Gastrocnemius medialis (tissue), 4 donors: ENCODE data around the gene DDR1. TPM values are rescaled to one million over a fixed set of nuclear protein-coding genes. Genes with fewer than 3 reads are reported as not detected.
A peak's percentile ranks its signal among the peaks of the same experiment; 100 is the strongest.

Experiments
- ATAC-seq, 2 donors: fragments of 150-250 bp; one replicate each; pipeline ENCODE4 v1.9.1; 2016
- DNase-seq, 2 donors: peaks; one replicate each; pipeline ENCODE4 v3.0.0-alpha.2; 2019
- H3K27ac ChIP-seq, 4 donors: fragments of 200-600 bp; sonication (generic); 1 replicate in 1 of 4; 2 replicates in 3 of 4; pipeline ENCODE4 v1.5.1; 2016 to 2018; ENCODE audit warnings: mild to moderate bottlenecking in 2 of 4, moderate library complexity in 1 of 4
- H3K27me3 ChIP-seq, 3 donors: fragments of 200-600 bp; sonication (generic) in 2 of 3; 1 replicate in 1 of 3; 2 replicates in 2 of 3; pipeline versions ENCODE4 v1.5.1 to v1.6.0; 2016 to 2019; ENCODE audit warnings: mild to moderate bottlenecking in 1 of 3, moderate library complexity in 1 of 3
- H3K36me3 ChIP-seq, 2 donors: fragments of 200-600 bp; sonication (generic) in 1 of 2; one replicate each; pipeline ENCODE4 v1.5.1; 2017 to 2018
- H3K4me1 ChIP-seq, 2 donors: fragments of 200-600 bp; sonication (generic) in 1 of 2; one replicate each; pipeline ENCODE4 v1.5.1; 2016 to 2017; ENCODE audit warnings: mild to moderate bottlenecking in 2 of 2
- H3K4me3 ChIP-seq, 4 donors: fragments of 200-600 bp; sonication (generic) in 3 of 4; 1 replicate in 1 of 4; 2 replicates in 3 of 4; pipeline ENCODE4 v1.5.1; 2016 to 2019; ENCODE audit warnings: mild to moderate bottlenecking in 2 of 4
- H3K9me3 ChIP-seq, 3 donors: fragments of 200-600 bp; sonication (generic) in 2 of 3; 1 replicate in 1 of 3; 2 replicates in 2 of 3; pipeline ENCODE4 v1.5.1; 2016 to 2019
- POLR2A ChIP-seq, 2 donors: fragments of 450-650 bp; IDR thresholded peaks; one replicate each; pipeline ENCODE4 v1.6.1; 2017; ENCODE audit warnings: antibody characterized with exemption in 2 of 2, mild to moderate bottlenecking in 2 of 2, moderate library complexity in 2 of 2
- in situ Hi-C, 4 donors: fragments of 200-750 bp; cut with MboI; loops; one replicate each; pipeline versions ENCODE4 v1.15.0 to v1.8.0; 2017; ENCODE audit warnings: low sequenced_read_pairs in 4 of 4
- intact Hi-C: fragments of 100-400 bp; cut with DNase I; formaldehyde crosslinking; loops from one replicate; pipeline ENCODE4 v1.15.1; 2023; ENCODE audit warnings: low total_unique reads
- total RNA-seq, 4 donors: library from RNA; depleted of rRNA; stranded (reverse); fragments of >200 nt; gene quantifications; one replicate each; pipeline versions ENCODE4 v1.1.0 to v1.2.3, GENCODE V29; 2016
- TF ChIP-seq, protein P1 (sequence below), 5 experiments: fragments of 450-650 bp in 3 of 5; fragments of 200-600 bp in 2 of 5; sonication (generic) in 2 of 5; IDR thresholded peaks in 4 of 5; conservative IDR thresholded peaks in 1 of 5; 1 replicate in 4 of 5; 2 replicates in 1 of 5; pipeline ENCODE4 v1.5.1; 2016 to 2019; ENCODE audit warnings: antibody characterized with exemption in 5 of 5, mild to moderate bottlenecking in 3 of 5, moderate library complexity in 3 of 5

Gene DDR1
- total RNA-seq, 4 donors from 2014 or later: 20.0 to 62.2 (median 59.3) TPM

DNA sequence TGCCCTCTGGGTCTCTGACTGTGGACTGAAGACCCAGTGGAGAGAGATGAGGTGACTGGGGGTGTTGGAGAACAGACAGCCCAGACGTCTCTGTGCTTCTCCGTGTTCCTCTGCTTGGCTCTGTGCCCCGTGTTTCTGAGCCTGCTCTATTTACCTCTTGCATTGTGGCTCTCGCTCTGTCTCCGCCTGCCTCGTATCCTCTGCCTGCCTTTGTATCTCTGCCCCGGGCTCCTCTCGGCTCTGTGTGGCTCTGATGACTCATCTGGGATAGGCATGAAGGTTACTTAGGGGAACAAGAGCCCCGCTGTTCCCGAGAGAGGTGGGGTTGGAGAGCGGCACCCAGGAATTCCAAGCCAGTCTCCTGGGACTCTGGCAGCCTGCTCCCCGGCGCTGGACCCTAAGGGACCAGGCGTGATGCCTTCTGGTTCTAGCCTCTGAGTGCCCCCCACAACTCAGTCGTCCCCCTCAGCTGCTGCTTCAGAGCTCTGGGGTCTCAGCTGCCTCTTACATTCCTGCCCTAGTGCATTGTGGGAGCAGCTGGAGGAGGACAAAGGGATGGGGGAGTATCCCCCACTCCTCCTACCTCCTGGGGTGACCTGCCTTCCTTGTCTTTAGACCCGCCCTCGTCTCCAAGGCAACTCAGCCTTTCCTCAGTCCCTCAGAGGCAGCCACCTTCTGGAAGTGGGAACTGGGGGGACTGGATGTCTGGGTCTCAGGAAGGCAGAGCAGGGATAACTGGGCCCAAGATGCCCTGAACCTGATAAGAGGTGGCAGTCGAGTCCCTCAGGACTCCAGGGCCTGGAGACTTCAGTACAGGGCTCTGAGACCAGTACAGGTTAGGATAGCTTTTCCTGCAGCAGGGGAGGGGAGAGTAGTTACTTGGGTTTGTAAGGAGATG lies 1.9 kb downstream of the DDR1 start:
- Histone ChIP-seq H3K4me1 (peaks cover 49 to 66% of the 10 kb centered on the region in 2 donors), H3K27me3 (no peaks in the 10 kb centered on the region), H3K9me3 (no peaks in the 10 kb centered on the region), H3K4me3 (peak overlapping the region; percentile 66 to 92 (median 78)), H3K36me3 (peaks cover 0 to 25% of the 10 kb centered on the region in 2 donors), H3K27ac (peak overlapping the region; percentile 89 to 97 (median 94))
- in situ Hi-C loops: loop anchor here in 1 of 4 donors (25.0 kb wide), 1 partner anchor 149 kb away; the partner anchor contains the start of genes FLOT1 and IER3
- peak; percentile 77 to 92 for DNase-seq
- ATAC-seq: peak; percentile 52 to 57
- intact Hi-C loops: loop anchor here (1.0 to 2.0 kb wide), 2 partner anchors 22 to 57 kb away; partner anchors contain the start of gene GTF2H4
- peak; percentile 44 to 77 for TF ChIP-seq POLR2A (IDR thresholded peaks at IDR 0.05)
- TF ChIP-seq, protein P1, sequence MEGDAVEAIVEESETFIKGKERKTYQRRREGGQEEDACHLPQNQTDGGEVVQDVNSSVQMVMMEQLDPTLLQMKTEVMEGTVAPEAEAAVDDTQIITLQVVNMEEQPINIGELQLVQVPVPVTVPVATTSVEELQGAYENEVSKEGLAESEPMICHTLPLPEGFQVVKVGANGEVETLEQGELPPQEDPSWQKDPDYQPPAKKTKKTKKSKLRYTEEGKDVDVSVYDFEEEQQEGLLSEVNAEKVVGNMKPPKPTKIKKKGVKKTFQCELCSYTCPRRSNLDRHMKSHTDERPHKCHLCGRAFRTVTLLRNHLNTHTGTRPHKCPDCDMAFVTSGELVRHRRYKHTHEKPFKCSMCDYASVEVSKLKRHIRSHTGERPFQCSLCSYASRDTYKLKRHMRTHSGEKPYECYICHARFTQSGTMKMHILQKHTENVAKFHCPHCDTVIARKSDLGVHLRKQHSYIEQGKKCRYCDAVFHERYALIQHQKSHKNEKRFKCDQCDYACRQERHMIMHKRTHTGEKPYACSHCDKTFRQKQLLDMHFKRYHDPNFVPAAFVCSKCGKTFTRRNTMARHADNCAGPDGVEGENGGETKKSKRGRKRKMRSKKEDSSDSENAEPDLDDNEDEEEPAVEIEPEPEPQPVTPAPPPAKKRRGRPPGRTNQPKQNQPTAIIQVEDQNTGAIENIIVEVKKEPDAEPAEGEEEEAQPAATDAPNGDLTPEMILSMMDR (IDR thresholded peaks at IDR 0.05 in 4 of 5, conservative IDR thresholded peaks at IDR 0.05 in 1 of 5): no peak

- intact Hi-C loops (loop anchor here (1.0 kb wide), 1 partner anchor 21 kb away; the partner anchor contains the start of gene GTF2H4), in situ Hi-C loops (loop anchor here in 1 of 4 donors (25.0 kb wide), 1 partner anchor 150 kb away; the partner anchor contains the start of genes FLOT1 and IER3)
- Histone ChIP-seq H3K9me3 (no peaks in the 10 kb centered on the region), H3K27ac (peak overlapping the region; percentile 89 to 97 (median 94)), H3K4me1 (peaks cover 49 to 66% of the 10 kb centered on the region in 2 donors), H3K27me3 (no peaks in the 10 kb centered on the region), H3K36me3 (peaks cover 0 to 32% of the 10 kb centered on the region in 2 donors), H3K4me3 (peak overlapping the region in 2 of 4 donors; percentile 66 to 92)
- TF ChIP-seq, protein P1 (IDR thresholded peaks at IDR 0.05 in 4 of 5, conservative IDR thresholded peaks at IDR 0.05 in 1 of 5): no peak
- TF ChIP-seq POLR2A (IDR thresholded peaks at IDR 0.05): no peak
- ATAC-seq: no peak
- DNase-seq: no peak
Measured at GRCh38 chr6:30886897-30887255, 2.6 kb downstream of the DDR1 start.

GRCh38 chr6:30887901-30888815 lies 3.8 kb downstream of the DDR1 start:
- in situ Hi-C loops: loop anchor here in 1 of 4 donors (25.0 kb wide), 1 partner anchor 151 kb away; the partner anchor contains the start of genes FLOT1 and IER3
- peak overlapping the region; percentile 46 to 96 (median 74) for H3K27ac ChIP-seq

More at GRCh38 chr6:30887901-30888815, 3.8 kb downstream of the DDR1 start:
- no peak for TF ChIP-seq POLR2A (IDR thresholded peaks at IDR 0.05)
- TF ChIP-seq, protein P1 (IDR thresholded peaks at IDR 0.05 in 4 of 5, conservative IDR thresholded peaks at IDR 0.05 in 1 of 5): no peak
- Histone ChIP-seq H3K4me3 (no peak overlapping the region), H3K27me3 (no peaks in the 10 kb centered on the region), H3K9me3 (no peaks in the 10 kb centered on the region), H3K4me1 (peaks cover 46 to 53% of the 10 kb centered on the region in 2 donors), H3K36me3 (peaks cover 0 to 44% of the 10 kb centered on the region in 2 donors)
- intact Hi-C loops: no loop called here
- ATAC-seq (no peak), DNase-seq (no peak)
